Bronchial epithelial cell (primary cell): ENCODE data around the gene IFT74. TPM values are rescaled to one million over a fixed set of nuclear protein-coding genes. Genes with fewer than 3 reads are reported as not detected.
A peak's percentile ranks its signal among the peaks of the same experiment; 100 is the strongest.

Source experiments
- DNase-seq: peaks from one replicate; pipeline ENCODE4 v3.0.0-alpha.2; 2010; ENCODE audit warnings: low read depth
- FAIRE-seq: peaks from 2 replicates; lab custom pipeline; 2011; peaks lifted over from hg19 to GRCh38; lab: Jason Lieb, UNC
- H3K27me3 ChIP-seq: 2 replicates; pipeline ENCODE4 v1.5.1; 2011; ENCODE audit warnings: low read length; ENCODE audit not compliant: control insufficient read depth, insufficient read depth
- H3K36me3 ChIP-seq: 2 replicates; pipeline ENCODE4 v1.5.1; 2011; ENCODE audit warnings: low read length; ENCODE audit not compliant: control insufficient read depth, insufficient read depth
- H3K4me3 ChIP-seq: 2 replicates; pipeline ENCODE4 v1.5.1; 2011; ENCODE audit warnings: mild to moderate bottlenecking, low read depth, low read length, control low read depth
- CTCF ChIP-seq: IDR thresholded peaks from 2 replicates; pipeline ENCODE4 v1.5.1; 2011; ENCODE audit warnings: mild to moderate bottlenecking, moderate library complexity, low read length, control low read depth, inconsistent platforms; ENCODE audit not compliant: insufficient read depth, severe bottlenecking
- total RNA-seq: library from RNA; depleted of rRNA; stranded (reverse); fragments of >200 nt; gene quantifications from 2 replicates; pipeline ENCODE4 v1.2.1, GENCODE V29; 2014

Gene IFT74
- total RNA-seq, 1 donor from 2014 or later: 6.8 TPM

GRCh38 chr9:26946753-26947727 lies 9.2 kb upstream of the IFT74 start, which contains the start of gene PLAA:
TSS of gene PLAA (minus strand) at chr9:26947242. CDS start at chr9:26947045, 197 bp downstream.
- TF ChIP-seq CTCF: peak; percentile 24
- FAIRE-seq: no peak
- Histone ChIP-seq H3K27me3 (no peaks in the 10 kb centered on the region), H3K36me3 (no peaks in the 10 kb centered on the region), H3K4me3 (peak within 1 kb of the TSS; percentile 65)
- peak; percentile 86 for DNase-seq

- peak overlapping the region; percentile 65 for H3K4me3 ChIP-seq
- H3K36me3 ChIP-seq: no peaks in the 10 kb centered on the region
- no peaks in the 10 kb centered on the region for H3K27me3 ChIP-seq
- TF ChIP-seq CTCF: no peak
- FAIRE-seq (no peak), DNase-seq (no peak)
Measured at GRCh38 chr9:26947736-26948135, 8.5 kb upstream of the IFT74 start.

- no peaks in the 10 kb centered on the region for H3K27me3 ChIP-seq
- DNase-seq (peak; percentile 45), FAIRE-seq (no peak)
- no peak overlapping the region for H3K4me3 ChIP-seq
- TF ChIP-seq CTCF: no peak
- H3K36me3 ChIP-seq: no peaks in the 10 kb centered on the region
Measured at GRCh38 chr9:26949637-26950069, 6.6 kb upstream of the IFT74 start.

- FAIRE-seq (no peak), DNase-seq (no peak)
- no peak for TF ChIP-seq CTCF
- Histone ChIP-seq H3K36me3 (no peaks in the 10 kb centered on the region), H3K27me3 (no peaks in the 10 kb centered on the region), H3K4me3 (no peak overlapping the region)
Measured at GRCh38 chr9:26950521-26950920, 5.7 kb upstream of the IFT74 start.

- no peak for FAIRE-seq
- no peak for TF ChIP-seq CTCF
- no peak overlapping the region for H3K4me3 ChIP-seq
- no peaks in the 10 kb centered on the region for H3K27me3 ChIP-seq
- H3K36me3 ChIP-seq: no peaks in the 10 kb centered on the region
- no peak for DNase-seq
Measured at GRCh38 chr9:26951794-26952193, 4.4 kb upstream of the IFT74 start.
